ENCODE results near the gene CACNA1I. TPM values are rescaled to one million over a fixed set of nuclear protein-coding genes. Genes with fewer than 3 reads are reported as not detected.
A peak's percentile ranks its signal among the peaks of the same experiment; 100 is the strongest.
"Not testable (repeated sequence)": the region's sequence is repeated elsewhere in the genome, so short reads cannot be mapped to it uniquely, and the experiment has no call there.

Gene CACNA1I
- total RNA-seq (1 to 10 TPM in 5 of 7 donors, under 1 TPM in 2; 0.66 to 4.1 (median 1.4) TPM), polyA plus RNA-seq (under 1 TPM; 0.24 to 0.83 (median 0.43) TPM)
- long read RNA-seq, donor 1 = 0 reads
- long read RNA-seq, donor 2 = 0 reads

DNA sequence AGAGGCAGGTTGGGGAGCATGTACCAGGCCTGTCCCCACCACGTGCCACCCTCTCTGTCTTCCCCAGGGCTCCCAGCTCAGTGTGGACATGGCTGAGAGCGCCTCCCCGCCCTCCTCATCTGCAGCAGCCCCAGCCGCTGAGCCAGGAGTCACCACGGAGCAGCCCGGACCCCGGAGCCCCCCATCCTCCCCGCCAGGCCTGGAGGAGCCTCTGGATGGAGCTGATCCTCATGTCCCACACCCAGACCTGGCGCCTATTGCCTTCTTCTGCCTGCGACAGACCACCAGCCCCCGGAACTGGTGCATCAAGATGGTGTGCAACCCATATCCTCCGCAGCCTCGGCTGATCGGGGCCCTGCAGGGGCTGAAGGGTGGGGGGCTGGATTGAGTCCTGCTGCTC, at the start of gene CACNA1I:
Gene CACNA1I (plus strand): TSS at position 89 of the 400 bp plus-strand sequence. CDS start 0 bp downstream, at position 89.
- intact Hi-C loops (cut with DNase I; ENCODE audit: low total_unique reads) = no loop called here
- H3K27ac ChIP-seq = no peak within 1 kb of the TSS

DNA sequence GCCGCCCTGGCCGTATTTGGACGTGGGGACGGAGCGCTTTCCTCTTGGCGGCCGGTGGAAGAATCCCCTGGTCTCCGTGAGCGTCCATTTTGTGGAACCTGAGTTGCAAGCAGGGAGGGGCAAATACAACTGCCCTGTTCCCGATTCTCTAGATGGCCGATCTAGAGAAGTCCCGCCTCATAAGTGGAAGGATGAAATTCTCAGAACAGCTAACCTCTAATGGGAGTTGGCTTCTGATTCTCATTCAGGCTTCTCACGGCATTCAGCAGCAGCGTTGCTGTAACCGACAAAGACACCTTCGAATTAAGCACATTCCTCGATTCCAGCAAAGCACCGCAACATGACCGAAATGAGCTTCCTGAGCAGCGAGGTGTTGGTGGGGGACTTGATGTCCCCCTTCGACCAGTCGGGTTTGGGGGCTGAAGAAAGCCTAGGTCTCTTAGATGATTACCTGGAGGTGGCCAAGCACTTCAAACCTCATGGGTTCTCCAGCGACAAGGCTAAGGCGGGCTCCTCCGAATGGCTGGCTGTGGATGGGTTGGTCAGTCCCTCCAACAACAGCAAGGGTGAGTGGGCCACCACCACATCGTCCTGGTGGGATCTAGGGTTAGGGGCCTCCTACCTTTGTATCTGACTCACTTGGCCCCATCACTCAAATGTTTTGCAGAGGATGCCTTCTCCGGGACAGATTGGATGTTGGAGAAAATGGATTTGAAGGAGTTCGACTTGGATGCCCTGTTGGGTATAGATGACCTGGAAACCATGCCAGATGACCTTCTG, 49.3 kb upstream of the CACNA1I start:
- TF ChIP-seq, protein P1, sequence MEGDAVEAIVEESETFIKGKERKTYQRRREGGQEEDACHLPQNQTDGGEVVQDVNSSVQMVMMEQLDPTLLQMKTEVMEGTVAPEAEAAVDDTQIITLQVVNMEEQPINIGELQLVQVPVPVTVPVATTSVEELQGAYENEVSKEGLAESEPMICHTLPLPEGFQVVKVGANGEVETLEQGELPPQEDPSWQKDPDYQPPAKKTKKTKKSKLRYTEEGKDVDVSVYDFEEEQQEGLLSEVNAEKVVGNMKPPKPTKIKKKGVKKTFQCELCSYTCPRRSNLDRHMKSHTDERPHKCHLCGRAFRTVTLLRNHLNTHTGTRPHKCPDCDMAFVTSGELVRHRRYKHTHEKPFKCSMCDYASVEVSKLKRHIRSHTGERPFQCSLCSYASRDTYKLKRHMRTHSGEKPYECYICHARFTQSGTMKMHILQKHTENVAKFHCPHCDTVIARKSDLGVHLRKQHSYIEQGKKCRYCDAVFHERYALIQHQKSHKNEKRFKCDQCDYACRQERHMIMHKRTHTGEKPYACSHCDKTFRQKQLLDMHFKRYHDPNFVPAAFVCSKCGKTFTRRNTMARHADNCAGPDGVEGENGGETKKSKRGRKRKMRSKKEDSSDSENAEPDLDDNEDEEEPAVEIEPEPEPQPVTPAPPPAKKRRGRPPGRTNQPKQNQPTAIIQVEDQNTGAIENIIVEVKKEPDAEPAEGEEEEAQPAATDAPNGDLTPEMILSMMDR (IDR thresholded peaks at IDR 0.05 in 8 of 11, conservative IDR thresholded peaks at IDR 0.05 in 3 of 11) = peak in 1 of 11 experiments; percentile 23
- Histone ChIP-seq H3K36me3 (peaks cover 0 to 64% (median 46%) of the 10 kb centered on the region in 6 donors), H3K27ac (peak overlapping the region; percentile 96 to 99 (median 98)), H3K4me1 (peaks cover 43 to 77% (median 67%) of the 10 kb centered on the region in 6 donors), H3K4me3 (peak overlapping the region; percentile 82 to 100 (median 100))
- intact Hi-C loops (cut with DNase I; ENCODE audit: low total_unique reads); H3K9me3 ChIP-seq; H3K27me3 ChIP-seq (replicated peaks in 1 of 7); DNase-seq: not testable (repeated sequence)
- 1 to 7% (median 3%) methylated on average over 21 to 28 of the region's 28 CpGs for WGBS, 5 donors

More for the DNA sequence above, at the start of gene CACNA1I:
- TF ChIP-seq POLR2AphosphoS5 (IDR thresholded peaks at IDR 0.05) (no peak), POLR2A (IDR thresholded peaks at IDR 0.05) (no peak)
- TF ChIP-seq, protein P1 (IDR thresholded peaks at IDR 0.05 in 8 of 11, conservative IDR thresholded peaks at IDR 0.05 in 3 of 11) = no peak
- no peak for DNase-seq
- peaks cover 0 to 21% (median 0%) of the 10 kb centered on the region in 7 donors for H3K27me3 ChIP-seq (replicated peaks in 1 of 7)
- H3K4me3 ChIP-seq = no peak within 1 kb of the TSS
- peaks cover 0 to 14% (median 9%) of the 10 kb centered on the region in 6 donors for H3K4me1 ChIP-seq
- H3K36me3 ChIP-seq = no peaks in the 10 kb centered on the region
- H3K9me3 ChIP-seq = no peaks in the 10 kb centered on the region
- WGBS, 5 donors = 84 to 95% (median 86%) methylated on average over 6 to 14 of the region's 14 CpGs

GRCh38 chr22:39522091-39522490, 48.5 kb upstream of the CACNA1I start:
- intact Hi-C loops (cut with DNase I; ENCODE audit: low total_unique reads); H3K9me3 ChIP-seq; DNase-seq; H3K27me3 ChIP-seq (replicated peaks in 1 of 7): not testable (repeated sequence)
- peak overlapping the region; percentile 82 to 100 (median 100) for H3K4me3 ChIP-seq
- 25 to 48% (median 29%) methylated on average over 5 of the region's 5 CpGs for WGBS, 5 donors
- peaks cover 51 to 82% (median 75%) of the 10 kb centered on the region in 6 donors for H3K4me1 ChIP-seq
- H3K27ac ChIP-seq = peak overlapping the region; percentile 13 to 99 (median 98)
- H3K36me3 ChIP-seq = peaks cover 0 to 60% (median 46%) of the 10 kb centered on the region in 6 donors

GRCh38 chr22:39522567-39523300, 47.8 kb upstream of the CACNA1I start:
- TF ChIP-seq POLR2A (IDR thresholded peaks at IDR 0.05) (no peak), POLR2AphosphoS5 (IDR thresholded peaks at IDR 0.05) (peak in 1 of 3 donors; percentile 51)
- intact Hi-C loops (cut with DNase I; ENCODE audit: low total_unique reads) = no loop called here
- DNase-seq = peak; percentile 67
- H3K27me3 ChIP-seq (replicated peaks in 1 of 7) = no peaks in the 10 kb centered on the region
- H3K4me1 ChIP-seq = peaks cover 57 to 88% (median 81%) of the 10 kb centered on the region in 6 donors
- 26 to 36% (median 30%) methylated on average over 14 of the region's 14 CpGs for WGBS, 5 donors
- H3K27ac ChIP-seq = peak overlapping the region; percentile 13 to 99 (median 79)
- H3K36me3 ChIP-seq = peaks cover 0 to 63% (median 43%) of the 10 kb centered on the region in 6 donors
- peak overlapping the region; percentile 30 to 100 (median 98) for H3K4me3 ChIP-seq
- no peaks in the 10 kb centered on the region for H3K9me3 ChIP-seq

Data from spleen (tissue), 13 donors.